Thoracic aorta (tissue), 2 donors: ENCODE results near the gene MAN2A2. TPM values are rescaled to one million over a fixed set of nuclear protein-coding genes. Genes with fewer than 3 reads are reported as not detected.

Experiments used
- ATAC-seq: fragments of 150-250 bp; one replicate; pipeline ENCODE4 v1.8.0; 2017; ENCODE audit warnings: low read depth; ENCODE audit not compliant: insufficient number of reproducible peaks, low FRiP score
- DNase-seq: peaks from one replicate; pipeline ENCODE4 v3.0.0-alpha.2; 2020; ENCODE audit warnings: low spot score
- H3K27ac ChIP-seq, 2 donors: fragments of 200-600 bp; sonication (generic); 1 replicate in 1 of 2; 2 replicates in 1 of 2; pipeline ENCODE4 v1.5.1; 2016; ENCODE audit warnings: mild to moderate bottlenecking in 2 of 2, moderate library complexity in 2 of 2
- H3K27me3 ChIP-seq: fragments of 200-600 bp; sonication (generic); replicated peaks from 2 replicates; pipeline ENCODE4 v1.6.0; 2016; ENCODE audit warnings: mild to moderate bottlenecking; ENCODE audit not compliant: insufficient read depth
- H3K36me3 ChIP-seq: fragments of 200-600 bp; sonication (generic); one replicate; pipeline ENCODE4 v1.5.1; 2016
- H3K4me1 ChIP-seq, 2 donors: fragments of 200-600 bp; sonication (generic); 1 replicate in 1 of 2; 2 replicates in 1 of 2; pipeline versions ENCODE4 v1.5.1 to v1.6.0; 2016; ENCODE audit warnings: low read depth in 2 of 2, mild to moderate bottlenecking in 1 of 2; ENCODE audit not compliant: control insufficient read depth in 1 of 2
- H3K4me3 ChIP-seq: fragments of 200-600 bp; sonication (generic); 2 replicates; pipeline ENCODE4 v1.5.1; 2016; ENCODE audit warnings: mild to moderate bottlenecking
- H3K9me3 ChIP-seq: fragments of 200-600 bp; sonication (generic); 2 replicates; pipeline ENCODE4 v1.5.1; 2016
- total RNA-seq, 2 donors: library from RNA; depleted of rRNA; stranded (reverse); fragments of >200 nt; gene quantifications; one replicate each; pipeline versions ENCODE4 v1.1.0 to v1.2.3, GENCODE V29; 2016
- TF ChIP-seq, protein P1 (sequence below): fragments of 200-600 bp; sonication (generic); IDR thresholded peaks from one replicate; pipeline ENCODE4 v1.5.1; 2019; ENCODE audit warnings: antibody characterized with exemption

MAN2A2 gene
- total RNA-seq, 2 donors from 2014 or later: 59.7 to 68.4 TPM

DNA sequence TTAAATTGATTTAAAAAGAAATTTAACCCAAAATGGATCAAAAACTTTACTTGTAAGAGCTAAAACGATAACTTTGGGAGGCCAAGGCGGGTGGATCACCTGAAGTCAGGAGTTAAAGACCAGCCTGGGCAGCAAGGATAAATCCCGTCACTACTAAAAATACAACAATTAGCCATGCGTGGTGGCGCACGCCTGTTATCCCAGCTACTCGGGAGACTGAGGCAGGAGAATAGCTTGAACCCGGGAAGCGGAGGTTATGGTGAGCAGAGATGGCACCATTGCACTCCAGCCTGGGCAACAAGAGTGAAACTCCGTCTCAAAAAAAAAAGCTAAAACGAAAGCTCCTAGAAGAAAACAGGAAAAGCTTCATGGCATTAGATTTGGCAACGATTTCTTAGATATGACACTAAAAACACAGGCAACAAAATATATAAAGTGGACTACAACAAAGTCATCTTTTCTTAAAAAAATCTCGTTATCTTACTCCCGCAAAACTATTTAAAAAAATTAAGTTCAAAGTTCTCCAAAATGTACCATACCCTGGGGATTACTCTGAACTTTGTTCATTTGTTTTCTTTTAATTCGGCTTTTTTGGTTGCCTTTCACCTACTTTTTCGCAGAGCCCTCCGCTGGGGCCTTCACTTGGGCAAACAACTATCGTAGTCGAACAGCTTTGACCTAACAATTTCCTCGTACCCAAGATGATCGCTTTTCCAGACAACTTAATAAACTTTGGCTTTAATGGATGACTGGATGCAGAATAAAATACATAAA is 26.3 kb downstream of the MAN2A2 start:
- Histone ChIP-seq H3K9me3 (no peaks in the 10 kb centered on the region), H3K4me3 (peak overlapping the region; percentile 77), H3K4me1 (peaks cover 1 to 30% of the 10 kb centered on the region in 2 donors), H3K27me3 (no peaks in the 10 kb centered on the region), H3K36me3 (no peaks in the 10 kb centered on the region), H3K27ac (peak overlapping the region; percentile 87 to 88)
- DNase-seq: no peak
- TF ChIP-seq, protein P1, sequence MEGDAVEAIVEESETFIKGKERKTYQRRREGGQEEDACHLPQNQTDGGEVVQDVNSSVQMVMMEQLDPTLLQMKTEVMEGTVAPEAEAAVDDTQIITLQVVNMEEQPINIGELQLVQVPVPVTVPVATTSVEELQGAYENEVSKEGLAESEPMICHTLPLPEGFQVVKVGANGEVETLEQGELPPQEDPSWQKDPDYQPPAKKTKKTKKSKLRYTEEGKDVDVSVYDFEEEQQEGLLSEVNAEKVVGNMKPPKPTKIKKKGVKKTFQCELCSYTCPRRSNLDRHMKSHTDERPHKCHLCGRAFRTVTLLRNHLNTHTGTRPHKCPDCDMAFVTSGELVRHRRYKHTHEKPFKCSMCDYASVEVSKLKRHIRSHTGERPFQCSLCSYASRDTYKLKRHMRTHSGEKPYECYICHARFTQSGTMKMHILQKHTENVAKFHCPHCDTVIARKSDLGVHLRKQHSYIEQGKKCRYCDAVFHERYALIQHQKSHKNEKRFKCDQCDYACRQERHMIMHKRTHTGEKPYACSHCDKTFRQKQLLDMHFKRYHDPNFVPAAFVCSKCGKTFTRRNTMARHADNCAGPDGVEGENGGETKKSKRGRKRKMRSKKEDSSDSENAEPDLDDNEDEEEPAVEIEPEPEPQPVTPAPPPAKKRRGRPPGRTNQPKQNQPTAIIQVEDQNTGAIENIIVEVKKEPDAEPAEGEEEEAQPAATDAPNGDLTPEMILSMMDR: no peak
- ATAC-seq: no peak

DNA sequence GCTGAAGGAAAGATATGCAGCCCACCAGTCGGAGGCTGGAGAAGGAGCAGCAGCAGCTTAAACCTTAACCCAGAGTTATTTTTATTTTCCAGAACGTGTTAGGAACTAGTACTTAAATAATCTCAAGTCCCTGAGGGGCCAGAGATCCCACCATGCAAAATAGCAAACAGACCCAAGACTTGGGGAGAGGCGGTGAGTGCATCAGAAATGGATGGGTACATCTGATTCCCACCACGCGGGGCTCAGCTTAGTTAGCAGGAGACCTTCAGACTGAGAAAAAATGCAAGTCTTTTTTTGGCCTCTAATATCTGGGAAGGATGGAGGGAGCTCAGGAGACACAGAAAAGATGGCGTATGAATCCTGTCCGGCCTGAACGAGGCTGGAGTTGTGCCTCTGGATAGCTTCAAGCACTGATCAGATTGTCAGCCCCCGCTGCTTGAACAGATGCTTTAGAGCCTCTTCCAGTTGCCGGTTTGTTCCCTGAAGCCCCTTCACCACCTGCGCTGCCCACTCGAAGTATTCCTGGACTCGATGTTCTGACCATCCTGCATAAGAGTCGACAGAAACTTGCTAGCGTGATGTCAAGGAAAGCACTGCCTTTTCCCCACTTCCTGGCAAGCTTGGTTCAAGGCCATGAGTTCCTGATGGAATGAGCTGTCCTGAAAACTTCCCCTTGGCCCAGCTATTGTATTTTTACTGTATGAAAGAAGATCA is 27.9 kb downstream of the MAN2A2 start:
- no peaks in the 10 kb centered on the region for H3K9me3 ChIP-seq
- TF ChIP-seq, protein P1: no peak
- no peak for ATAC-seq
- peak overlapping the region; percentile 77 for H3K4me3 ChIP-seq
- DNase-seq: no peak
- peaks cover 7 to 39% of the 10 kb centered on the region in 2 donors for H3K4me1 ChIP-seq
- no peaks in the 10 kb centered on the region for H3K36me3 ChIP-seq
- H3K27ac ChIP-seq: peak overlapping the region; percentile 87 to 88
- H3K27me3 ChIP-seq: no peaks in the 10 kb centered on the region

GRCh38 chr15:90931575-90931827 is 28.4 kb downstream of the MAN2A2 start:
- Histone ChIP-seq H3K4me1 (peaks cover 12 to 44% of the 10 kb centered on the region in 2 donors), H3K36me3 (no peaks in the 10 kb centered on the region), H3K27ac (peak overlapping the region; percentile 87 to 88), H3K27me3 (no peaks in the 10 kb centered on the region), H3K4me3 (peak overlapping the region; percentile 89), H3K9me3 (no peaks in the 10 kb centered on the region)
- TF ChIP-seq, protein P1: no peak
- no peak for DNase-seq
- no peak for ATAC-seq

DNA sequence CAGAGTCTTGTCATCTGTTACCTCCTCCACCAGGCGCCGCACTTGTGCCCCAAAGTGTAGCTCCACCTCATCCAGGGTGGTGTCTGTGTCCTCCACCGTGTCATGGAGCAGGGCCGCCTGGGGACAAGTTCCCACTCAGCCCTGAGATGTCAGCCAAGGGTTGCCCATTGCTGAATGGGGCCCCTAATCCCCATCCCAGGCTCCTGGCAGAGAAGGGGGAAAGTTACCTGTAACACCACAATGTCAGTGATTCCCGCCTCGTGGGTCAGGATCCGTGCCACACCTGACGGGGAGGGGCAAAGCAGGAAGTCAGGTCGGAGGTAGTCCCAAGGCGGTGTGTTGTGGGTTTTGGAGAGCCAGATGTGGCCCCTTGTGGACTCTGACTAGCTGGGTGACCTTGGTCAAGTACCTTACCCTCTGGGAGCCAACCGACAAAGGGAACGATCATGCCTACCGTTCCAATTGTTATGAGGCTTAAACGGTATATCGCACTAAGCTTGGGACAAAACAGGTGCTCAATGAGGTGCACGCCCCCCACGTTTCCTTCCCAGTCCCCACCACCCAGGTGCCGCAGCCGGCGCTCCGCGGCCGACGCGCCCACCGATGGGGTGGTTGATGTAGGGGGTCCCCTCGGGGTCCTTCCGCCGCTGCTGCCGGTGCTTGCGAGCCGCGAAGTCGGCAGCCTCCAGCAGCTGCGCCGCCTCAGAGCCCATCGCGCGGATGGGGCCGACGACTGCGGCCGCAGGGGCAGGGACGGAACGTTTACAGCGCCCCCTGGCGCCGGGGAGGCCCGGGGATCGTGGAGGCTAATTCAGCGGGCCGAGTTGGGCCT is 28.9 kb downstream of the MAN2A2 start, which contains the start of gene HDDC3:
HDDC3 (minus strand) TSS at position 722 of the 832 bp plus-strand sequence; CDS start at position 713, 9 bp downstream.
- Histone ChIP-seq H3K9me3 (no peaks in the 10 kb centered on the region), H3K27ac (peak within 1 kb of the TSS; percentile 87 to 88), H3K36me3 (no peaks in the 10 kb centered on the region), H3K4me3 (peak within 1 kb of the TSS; percentile 89), H3K4me1 (peaks cover 12 to 49% of the 10 kb centered on the region in 2 donors), H3K27me3 (no peaks in the 10 kb centered on the region)
- DNase-seq (peak; percentile 41), ATAC-seq (no peak)
- TF ChIP-seq, protein P1: peak; percentile 92

DNA sequence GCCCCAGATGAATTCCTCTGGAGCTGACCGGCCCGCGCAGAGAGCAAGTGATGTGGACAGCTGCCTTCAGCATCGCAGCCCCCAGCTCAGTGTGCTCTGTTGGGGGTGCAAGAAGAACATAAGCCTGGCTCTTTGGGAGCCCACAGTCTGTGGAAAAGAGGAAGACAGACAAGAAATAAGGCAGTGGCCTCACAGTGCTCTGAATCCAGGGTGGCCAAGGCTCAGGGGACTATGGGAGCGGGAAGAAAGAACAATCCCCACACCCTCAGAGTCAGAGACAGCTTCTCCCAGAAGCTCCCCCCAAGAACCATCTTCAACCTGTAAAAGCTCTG is 29.5 kb downstream of the MAN2A2 start:
- no peaks in the 10 kb centered on the region for H3K9me3 ChIP-seq
- H3K27ac ChIP-seq: peak overlapping the region; percentile 73 to 87
- TF ChIP-seq, protein P1: no peak
- no peaks in the 10 kb centered on the region for H3K36me3 ChIP-seq
- ATAC-seq (no peak), DNase-seq (no peak)
- H3K4me1 ChIP-seq: peaks cover 12 to 49% of the 10 kb centered on the region in 2 donors
- H3K4me3 ChIP-seq: peak overlapping the region; percentile 89
- no peaks in the 10 kb centered on the region for H3K27me3 ChIP-seq
